HepG2 (cell line): ENCODE measurements around the gene TBL3. TPM values are rescaled to one million over a fixed set of nuclear protein-coding genes. Genes with fewer than 3 reads are reported as not detected.
A peak's percentile ranks its signal among the peaks of the same experiment; 100 is the strongest.

Experiments
- CEBPZ ChIP-seq: IDR thresholded peaks from 2 replicates; pipeline ENCODE4 v1.6.1; 2012; ENCODE audit warnings: low read length, improper control_type of control experiment
- CENPT ChIP-seq: sonication (generic); formaldehyde crosslinking; IDR thresholded peaks from 2 replicates; pipeline ENCODE4 v1.8.0; 2022; ENCODE audit warnings: low read depth, mild to moderate bottlenecking, moderate library complexity, missing genetic modification reagents
- DNMT1 ChIP-seq: sonication (generic); formaldehyde crosslinking; IDR thresholded peaks from 2 replicates; pipeline ENCODE4 v1.5.1; 2020; ENCODE audit warnings: mild to moderate bottlenecking, missing genetic modification reagents
- HMG20A ChIP-seq: IDR thresholded peaks from 2 replicates; pipeline ENCODE4 v1.6.1; 2016; ENCODE audit warnings: borderline replicate concordance
- HOMEZ ChIP-seq: IDR thresholded peaks from 2 replicates; pipeline ENCODE4 v1.6.1; 2016; ENCODE audit warnings: low read depth
- JUN ChIP-seq: sonication (generic); formaldehyde crosslinking; IDR thresholded peaks from 2 replicates; pipeline ENCODE4 v1.4.0; 2020; ENCODE audit warnings: mild to moderate bottlenecking, missing genetic modification reagents
- KLF15 ChIP-seq: sonication (generic); formaldehyde crosslinking; IDR thresholded peaks from 2 replicates; pipeline ENCODE4 v1.8.1; 2023; ENCODE audit warnings: borderline replicate concordance, mild to moderate bottlenecking, inconsistent platforms, missing genetic modification reagents, mixed read lengths
- MIER2 ChIP-seq: IDR thresholded peaks from 2 replicates; pipeline ENCODE4 v1.6.1; 2016; ENCODE audit warnings: missing biosample characterization, missing genetic modification reagents
- RARG ChIP-seq: sonication (generic); formaldehyde crosslinking; IDR thresholded peaks from 2 replicates; pipeline ENCODE4 v1.4.0; 2020; ENCODE audit warnings: low read depth, mild to moderate bottlenecking, missing genetic modification reagents
- TOPORS ChIP-seq: sonication (generic); formaldehyde crosslinking; IDR thresholded peaks from 2 replicates; pipeline ENCODE4 v1.8.0; 2023; ENCODE audit warnings: mild to moderate bottlenecking, missing genetic modification reagents
- ZBTB14 ChIP-seq: sonication (generic); formaldehyde crosslinking; IDR thresholded peaks from 2 replicates; pipeline ENCODE4 v1.4.0; 2020; ENCODE audit warnings: missing genetic modification reagents
- ZBTB38 ChIP-seq: sonication (generic); formaldehyde crosslinking; IDR thresholded peaks from 2 replicates; pipeline ENCODE4 v1.5.1; 2020; ENCODE audit warnings: mild to moderate bottlenecking, missing genetic modification reagents
- ZHX2 ChIP-seq, 2 experiments: sonication (generic) in 1 of 2; formaldehyde crosslinking in 1 of 2; IDR thresholded peaks; 2 replicates each; pipeline versions ENCODE4 v1.6.1 to v1.9.0; 2014 to 2022; ENCODE audit warnings: antibody characterized with exemption in 1 of 2, borderline replicate concordance in 1 of 2, inconsistent platforms in 1 of 2, low read depth in 1 of 2, missing genetic modification reagents in 1 of 2
- ZNF275 ChIP-seq: sonication (generic); formaldehyde crosslinking; IDR thresholded peaks from 2 replicates; pipeline ENCODE4 v1.8.0; 2022; ENCODE audit warnings: missing genetic modification reagents, mild to moderate bottlenecking, inconsistent platforms, borderline replicate concordance
- polyA plus RNA-seq, 8 experiments: library from polyadenylated mRNA; depleted of rRNA in 3 of 8; stranded (reverse) in 7 of 8; unstranded in 1 of 8; fragments of >200 nt; fragmentation: Illumina TruSeq in 4 of 8; extraction: Trizol in 4 of 8; gene quantifications; 2 replicates each; pipeline versions ENCODE4 v1.2.1 to v1.2.3, GENCODE V29; 2011 to 2016; ENCODE audit warnings: low read depth in 4 of 8, missing spikeins in 1 of 8, mixed read lengths in 1 of 8; ENCODE audit not compliant: insufficient read depth in 1 of 8
- total RNA-seq, 5 experiments: library from RNA; depleted of rRNA; stranded (reverse); fragments of >200 nt; fragmentation: Illumina TruSeq; extraction: Trizol; gene quantifications; 2 replicates each; pipeline ENCODE4 v1.2.3, GENCODE V29; 2016; ENCODE audit warnings: low read depth in 1 of 5

The TBL3 gene
- total and polyA plus RNA-seq, 2 of the 13 experiments (the other 11 are each of a cell fraction or from before 2014, with no cell fraction given): 16.8 to 38.0 TPM

- TF ChIP-seq HOMEZ (no peak), DNMT1 (CRISPR knock-in tag) (no peak), MIER2 (CRISPR knock-in tag) (no peak), CENPT (CRISPR knock-in tag) (no peak), CEBPZ (no peak), TOPORS (0 out of 2 replicates have a peak, but pooled peaks have one; percentile 10), HMG20A (CRISPR knock-in tag) (no peak), RARG (CRISPR knock-in tag) (no peak), ZHX2 (IDR thresholded peaks at IDR 0.05; ENCODE audit: low read depth) (no peak), ZHX2 (CRISPR knock-in tag; IDR thresholded peaks at IDR 0.05; ENCODE audit: borderline replicate concordance) (no peak), ZBTB14 (CRISPR knock-in tag) (no peak), KLF15 (CRISPR knock-in tag) (no peak), ZBTB38 (peak; percentile 80), JUN (CRISPR knock-in tag) (no peak), ZNF275 (CRISPR knock-in tag) (no peak)
These were observed 10.9 kb upstream of the TBL3 start (continued) for GRCh38 chr16:1960665-1961630.
